Endothelial cell of umbilical vein (primary cell): ENCODE data around the gene GPD2. TPM values are rescaled to one million over a fixed set of nuclear protein-coding genes. Genes with fewer than 3 reads are reported as not detected.

Source experiments
- BruUV-seq: library from RNA; stranded (reverse); fragments of 400-500 nt; replicated peaks from 2 replicates; lab custom pipeline; 2021; lab: Mats Ljungman, UMichigan
- CTCF ChIA-PET: fragments of 300-600, 350-600 bp; sonication (Branson Sonifier 250); formaldehyde crosslinking; loops from one replicate; lab custom pipeline; 2021; ENCODE audit warnings: antibody characterized with exemption, inconsistent platforms; lab: Charles Lee
- POLR2A ChIA-PET: fragments of 300-600, 350-600 bp; sonication (Branson Sonifier 250); formaldehyde crosslinking; loops from one replicate; lab custom pipeline; 2021; ENCODE audit warnings: antibody characterized with exemption, inconsistent platforms; lab: Charles Lee
- DNase-seq: peaks from one replicate; pipeline ENCODE4 v3.0.0-alpha.2; 2011; ENCODE audit warnings: low read depth, low spot score
- FAIRE-seq: peaks from 2 replicates; lab custom pipeline; 2011; peaks lifted over from hg19 to GRCh38; lab: Jason Lieb, UNC
- H2AFZ ChIP-seq: 2 replicates; pipeline ENCODE4 v1.6.0; 2012; ENCODE audit warnings: low read depth, low read length, control low read depth, inconsistent platforms
- H3K27ac ChIP-seq: 2 replicates; pipeline ENCODE4 v1.5.1; 2011; ENCODE audit warnings: low read depth, mild to moderate bottlenecking, control low read depth, low read length, moderate library complexity; ENCODE audit not compliant: insufficient read depth
- H3K27me3 ChIP-seq, 2 experiments: 2 replicates each; pipeline versions ENCODE4 v1.6.0 to v1.6.1; 2011; ENCODE audit warnings: low read length in 2 of 2, mixed read lengths in 1 of 2; ENCODE audit not compliant: control insufficient read depth in 2 of 2, insufficient read depth in 2 of 2
- H3K36me3 ChIP-seq, 2 experiments: 2 replicates in 1 of 2; 3 replicates in 1 of 2; pipeline ENCODE4 v1.5.1; 2011; ENCODE audit warnings: low read length in 2 of 2, mild to moderate bottlenecking in 1 of 2, moderate library complexity in 1 of 2; ENCODE audit not compliant: control insufficient read depth in 2 of 2, insufficient read depth in 2 of 2; ENCODE audit errors: extremely low read depth in 1 of 2
- H3K4me1 ChIP-seq: 3 replicates; pipeline ENCODE4 v1.5.1; 2011; ENCODE audit warnings: mild to moderate bottlenecking, low read length; ENCODE audit not compliant: control insufficient read depth, insufficient read depth; ENCODE audit errors: extremely low read depth
- H3K4me2 ChIP-seq: 2 replicates; pipeline ENCODE4 v1.6.1; 2011; ENCODE audit warnings: low read length, control low read depth, mixed read lengths; ENCODE audit not compliant: insufficient read depth
- H3K4me3 ChIP-seq, 3 experiments: fragments of 200-600 bp in 1 of 3; sonication (generic), shearing (Covaris generic) in 1 of 3; replicated peaks in 1 of 3; 2 replicates each; pipeline ENCODE4 v1.5.1; 2011 to 2016; ENCODE audit warnings: control low read depth in 3 of 3, low read length in 3 of 3, mild to moderate bottlenecking in 2 of 3, inconsistent platforms in 1 of 3, low read depth in 1 of 3, moderate library complexity in 1 of 3; ENCODE audit not compliant: insufficient read depth in 1 of 3
- H3K79me2 ChIP-seq: 2 replicates; pipeline ENCODE4 v1.6.0; 2012; ENCODE audit warnings: low read length, inconsistent platforms; ENCODE audit not compliant: control insufficient read depth, insufficient read depth
- H3K9ac ChIP-seq: replicated peaks from 2 replicates; pipeline ENCODE3; 2011; ENCODE audit warnings: low read length, control low read depth; ENCODE audit not compliant: insufficient read depth; ENCODE audit errors: extremely low read depth
- H3K9me1 ChIP-seq: replicated peaks from 3 replicates; pipeline ENCODE4 v1.6.0; 2011; ENCODE audit warnings: mild to moderate bottlenecking, low read length; ENCODE audit not compliant: control insufficient read depth, insufficient read depth; ENCODE audit errors: extremely low read depth
- H3K9me3 ChIP-seq: replicated peaks from 2 replicates; pipeline ENCODE4 v1.5.1; 2012; ENCODE audit warnings: low read length, inconsistent platforms; ENCODE audit not compliant: control insufficient read depth, insufficient read depth
- H4K20me1 ChIP-seq: replicated peaks from 2 replicates; pipeline ENCODE3; 2011; ENCODE audit warnings: mild to moderate bottlenecking, low read length; ENCODE audit not compliant: control insufficient read depth, insufficient read depth; ENCODE audit errors: extremely low read depth
- CTCF ChIP-seq, 2 donors: IDR thresholded peaks; 1 replicate in 1 of 2; 2 replicates in 1 of 2; pipeline ENCODE4 v1.5.1; 2011; ENCODE audit warnings: low read length in 2 of 2, mild to moderate bottlenecking in 2 of 2, moderate library complexity in 2 of 2, control low read depth in 1 of 2, inconsistent platforms in 1 of 2, low read depth in 1 of 2; ENCODE audit not compliant: insufficient read depth in 1 of 2; ENCODE audit errors: extremely low read depth in 1 of 2
- EZH2 ChIP-seq: IDR thresholded peaks from 2 replicates; pipeline ENCODE4 v1.6.1; 2012; ENCODE audit warnings: borderline replicate concordance, low read depth, mild to moderate bottlenecking, moderate library complexity, low read length, inconsistent platforms; ENCODE audit not compliant: severe bottlenecking
- FOS ChIP-seq: IDR thresholded peaks from 2 replicates; pipeline ENCODE4 v1.6.1; 2011; ENCODE audit warnings: mild to moderate bottlenecking, low read length, moderate library complexity, borderline replicate concordance; ENCODE audit not compliant: insufficient read depth
- GATA2 ChIP-seq: IDR thresholded peaks from 2 replicates; pipeline ENCODE4 v1.7.0; 2011; ENCODE audit warnings: low read depth, mild to moderate bottlenecking, moderate library complexity, mixed read lengths, low read length; ENCODE audit not compliant: insufficient read length, insufficient read depth
- JUN ChIP-seq: IDR thresholded peaks from 2 replicates; pipeline ENCODE4 v1.6.1; 2011; ENCODE audit warnings: borderline replicate concordance, low read depth; ENCODE audit not compliant: insufficient read length, insufficient read depth
- MYC ChIP-seq: IDR thresholded peaks from one replicate; pipeline ENCODE4 v1.6.1; 2011; ENCODE audit warnings: mild to moderate bottlenecking, low read depth, low read length
- POLR2A ChIP-seq: IDR thresholded peaks from 2 replicates; pipeline ENCODE4 v1.6.1; 2012; ENCODE audit warnings: low read depth, mild to moderate bottlenecking, control low read depth, low read length
- POLR2AphosphoS5 ChIP-seq: IDR thresholded peaks from 2 replicates; pipeline ENCODE4 v1.6.1; 2012; ENCODE audit warnings: low read depth, mild to moderate bottlenecking, control low read depth, low read length, moderate library complexity; ENCODE audit not compliant: insufficient read depth
- dilution Hi-C: fragments of 300-500 bp; cut with MboI; formaldehyde crosslinking; loops from one replicate; pipeline ENCODE4 v1.15.0; 2019; ENCODE audit warnings: low sequenced_read_pairs; ENCODE audit not compliant: extremely low pct_ligation_motif_present
- intact Hi-C: fragments of 100-400 bp; cut with micrococcal nuclease; formaldehyde crosslinking; loops from one replicate; pipeline ENCODE4 v1.10.0; 2022
- polyA plus RNA-seq, 4 experiments: library from polyadenylated mRNA; depleted of rRNA in 3 of 4; stranded (reverse) in 3 of 4; unstranded in 1 of 4; fragments of >200 nt; gene quantifications; 2 replicates each; pipeline versions ENCODE4 v1.2.1 to v1.2.3, GENCODE V29; 2011 to 2012; ENCODE audit warnings: missing spikeins in 1 of 4
- total RNA-seq: library from RNA; stranded (reverse); gene quantifications from 2 replicates; pipeline ENCODE4 v1.2.3, GENCODE V29; 2021
- TF ChIP-seq, protein P1 (sequence below): IDR thresholded peaks from 2 replicates; pipeline ENCODE4 v1.6.1; 2011; ENCODE audit not compliant: insufficient read depth, insufficient read length

The GPD2 gene
- total and polyA plus RNA-seq, 2 donors (not counting 3 experiments of a cell fraction or from before 2014, with no cell fraction given) = 6.6 to 37.0 TPM

GRCh38 chr2:156505696-156506095 is 69.5 kb downstream of the GPD2 start:
- H3K9me1 ChIP-seq = no peaks in the 10 kb centered on the region
- H3K27me3 ChIP-seq = no peaks in the 10 kb centered on the region
- H3K4me1 ChIP-seq = no peaks in the 10 kb centered on the region
- H2AFZ ChIP-seq = no peak overlapping the region
- intact Hi-C loops = no loop called here
- no peak overlapping the region for H3K9ac ChIP-seq
- no peak overlapping the region for H3K4me2 ChIP-seq
- FAIRE-seq (no peak), DNase-seq (no peak)
- no peak overlapping the region for H3K27ac ChIP-seq
- no TSS peak for BruUV-seq
- TF ChIP-seq GATA2 (no peak), JUN (no peak), FOS (no peak), MYC (no peak), POLR2AphosphoS5 (no peak), POLR2A (no peak), CTCF (IDR thresholded peaks at IDR 0.05; ENCODE audit: extremely low read depth in 1 of 2, insufficient read depth in 1 of 2, low read depth in 1 of 2, low read length in 2 of 2) (no peak), EZH2 (no peak)
- TF ChIP-seq, protein P1, sequence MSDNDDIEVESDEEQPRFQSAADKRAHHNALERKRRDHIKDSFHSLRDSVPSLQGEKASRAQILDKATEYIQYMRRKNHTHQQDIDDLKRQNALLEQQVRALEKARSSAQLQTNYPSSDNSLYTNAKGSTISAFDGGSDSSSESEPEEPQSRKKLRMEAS = no peak
- CTCF ChIA-PET = no interaction called here
- dilution Hi-C loops = no loop called here
- H3K4me3 ChIP-seq = no peak overlapping the region
- POLR2A ChIA-PET = no interaction called here
- H4K20me1 ChIP-seq = no peaks in the 10 kb centered on the region
- no peaks in the 10 kb centered on the region for H3K9me3 ChIP-seq
- H3K36me3 ChIP-seq = no peaks in the 10 kb centered on the region
- H3K79me2 ChIP-seq = no peaks in the 10 kb centered on the region
